Measurements from ENCODE around the gene WDR37.

WDR37 gene

DNA sequence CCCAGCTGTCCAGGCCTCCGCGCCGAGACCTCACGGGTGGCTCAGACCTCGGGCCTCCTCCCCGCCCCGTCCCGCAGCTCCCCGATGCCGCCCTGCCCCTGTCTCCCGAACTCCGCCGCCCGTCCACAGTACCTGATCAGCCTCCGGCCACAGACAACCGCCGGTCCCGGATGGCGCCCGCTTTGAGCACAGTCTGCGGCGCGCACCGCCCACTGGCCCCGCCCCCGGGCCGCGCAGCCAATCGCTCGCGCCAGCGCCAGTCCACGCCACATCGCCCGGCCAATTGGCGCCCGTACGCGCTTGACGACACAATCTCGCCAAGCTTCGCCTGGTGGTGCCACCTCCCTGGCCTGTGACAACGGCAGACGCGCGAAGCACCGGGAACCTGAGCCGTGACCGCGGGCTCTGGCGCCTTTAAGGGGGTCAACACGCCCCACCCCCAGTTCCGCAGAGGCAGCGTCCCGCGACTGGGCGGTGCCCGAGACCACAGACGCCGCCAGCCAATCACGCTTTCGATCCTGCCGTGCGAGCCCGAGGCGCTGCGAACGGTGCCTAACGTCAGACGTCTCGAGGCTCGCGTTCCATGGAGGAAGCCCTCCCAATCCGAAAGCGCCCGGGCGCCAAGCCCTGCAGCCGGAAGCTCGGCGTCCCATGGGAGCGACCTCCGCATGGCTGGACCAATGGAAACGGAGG, 7.3 kb upstream of the WDR37 start, which contains the start of gene IDI1 (continued):
- TF ChIP-seq ZSCAN23 (tag by site-specific recombination; IDR thresholded peaks at IDR 0.05): no peak; the same call in 1 of the 2 replicates
- no peak for TF ChIP-seq ZNF621 (tag by site-specific recombination; IDR thresholded peaks at IDR 0.05)
- TF ChIP-seq, protein P1, sequence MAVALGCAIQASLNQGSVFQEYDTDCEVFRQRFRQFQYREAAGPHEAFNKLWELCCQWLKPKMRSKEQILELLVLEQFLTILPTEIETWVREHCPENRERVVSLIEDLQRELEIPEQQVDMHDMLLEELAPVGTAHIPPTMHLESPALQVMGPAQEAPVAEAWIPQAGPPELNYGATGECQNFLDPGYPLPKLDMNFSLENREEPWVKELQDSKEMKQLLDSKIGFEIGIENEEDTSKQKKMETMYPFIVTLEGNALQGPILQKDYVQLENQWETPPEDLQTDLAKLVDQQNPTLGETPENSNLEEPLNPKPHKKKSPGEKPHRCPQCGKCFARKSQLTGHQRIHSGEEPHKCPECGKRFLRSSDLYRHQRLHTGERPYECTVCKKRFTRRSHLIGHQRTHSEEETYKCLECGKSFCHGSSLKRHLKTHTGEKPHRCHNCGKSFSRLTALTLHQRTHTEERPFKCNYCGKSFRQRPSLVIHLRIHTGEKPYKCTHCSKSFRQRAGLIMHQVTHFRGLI (tag by site-specific recombination; IDR thresholded peaks at IDR 0.05): peak; percentile 53
- TF ChIP-seq, protein P2, sequence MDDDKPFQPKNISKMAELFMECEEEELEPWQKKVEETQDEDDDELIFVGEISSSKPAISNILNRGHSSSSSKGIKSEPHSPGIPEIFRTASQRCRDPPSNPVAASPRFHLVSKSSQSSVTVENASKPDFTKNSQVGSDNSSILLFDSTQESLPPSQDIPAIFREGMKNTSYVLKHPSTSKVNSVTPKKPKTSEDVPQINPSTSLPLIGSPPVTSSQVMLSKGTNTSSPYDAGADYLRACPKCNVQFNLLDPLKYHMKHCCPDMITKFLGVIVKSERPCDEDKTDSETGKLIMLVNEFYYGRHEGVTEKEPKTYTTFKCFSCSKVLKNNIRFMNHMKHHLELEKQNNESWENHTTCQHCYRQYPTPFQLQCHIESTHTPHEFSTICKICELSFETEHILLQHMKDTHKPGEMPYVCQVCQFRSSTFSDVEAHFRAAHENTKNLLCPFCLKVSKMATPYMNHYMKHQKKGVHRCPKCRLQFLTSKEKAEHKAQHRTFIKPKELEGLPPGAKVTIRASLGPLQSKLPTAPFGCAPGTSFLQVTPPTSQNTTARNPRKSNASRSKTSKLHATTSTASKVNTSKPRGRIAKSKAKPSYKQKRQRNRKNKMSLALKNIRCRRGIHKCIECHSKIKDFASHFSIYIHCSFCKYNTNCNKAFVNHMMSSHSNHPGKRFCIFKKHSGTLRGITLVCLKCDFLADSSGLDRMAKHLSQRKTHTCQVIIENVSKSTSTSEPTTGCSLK (tag by site-specific recombination; IDR thresholded peaks at IDR 0.05): no peak
- no peak; the same call in 1 of the 2 replicates for TF ChIP-seq ZBTB48 (tag by site-specific recombination; IDR thresholded peaks at IDR 0.05)
- peak; percentile 81 for TF ChIP-seq KLF9 (tag by site-specific recombination; IDR thresholded peaks at IDR 0.05; ENCODE audit: low read depth)
- TF ChIP-seq ZNF629 (tag by site-specific recombination; IDR thresholded peaks at IDR 0.05): peak; percentile 97
- TF ChIP-seq, protein P3, sequence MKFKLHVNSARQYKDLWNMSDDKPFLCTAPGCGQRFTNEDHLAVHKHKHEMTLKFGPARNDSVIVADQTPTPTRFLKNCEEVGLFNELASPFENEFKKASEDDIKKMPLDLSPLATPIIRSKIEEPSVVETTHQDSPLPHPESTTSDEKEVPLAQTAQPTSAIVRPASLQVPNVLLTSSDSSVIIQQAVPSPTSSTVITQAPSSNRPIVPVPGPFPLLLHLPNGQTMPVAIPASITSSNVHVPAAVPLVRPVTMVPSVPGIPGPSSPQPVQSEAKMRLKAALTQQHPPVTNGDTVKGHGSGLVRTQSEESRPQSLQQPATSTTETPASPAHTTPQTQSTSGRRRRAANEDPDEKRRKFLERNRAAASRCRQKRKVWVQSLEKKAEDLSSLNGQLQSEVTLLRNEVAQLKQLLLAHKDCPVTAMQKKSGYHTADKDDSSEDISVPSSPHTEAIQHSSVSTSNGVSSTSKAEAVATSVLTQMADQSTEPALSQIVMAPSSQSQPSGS (tag by site-specific recombination; IDR thresholded peaks at IDR 0.05; ENCODE audit: low read depth): no peak
- TF ChIP-seq ZNF2 (tag by site-specific recombination; IDR thresholded peaks at IDR 0.05): peak; percentile 71
- no peak; the same call in 1 of the 2 replicates for TF ChIP-seq ZNF660 (tag by site-specific recombination; IDR thresholded peaks at IDR 0.05)
- peak; percentile 61 for TF ChIP-seq ZFP69B (tag by site-specific recombination; IDR thresholded peaks at IDR 0.05)
- no peak for TF ChIP-seq ZNF701 (tag by site-specific recombination; IDR thresholded peaks at IDR 0.05)
- TF ChIP-seq, protein P4, sequence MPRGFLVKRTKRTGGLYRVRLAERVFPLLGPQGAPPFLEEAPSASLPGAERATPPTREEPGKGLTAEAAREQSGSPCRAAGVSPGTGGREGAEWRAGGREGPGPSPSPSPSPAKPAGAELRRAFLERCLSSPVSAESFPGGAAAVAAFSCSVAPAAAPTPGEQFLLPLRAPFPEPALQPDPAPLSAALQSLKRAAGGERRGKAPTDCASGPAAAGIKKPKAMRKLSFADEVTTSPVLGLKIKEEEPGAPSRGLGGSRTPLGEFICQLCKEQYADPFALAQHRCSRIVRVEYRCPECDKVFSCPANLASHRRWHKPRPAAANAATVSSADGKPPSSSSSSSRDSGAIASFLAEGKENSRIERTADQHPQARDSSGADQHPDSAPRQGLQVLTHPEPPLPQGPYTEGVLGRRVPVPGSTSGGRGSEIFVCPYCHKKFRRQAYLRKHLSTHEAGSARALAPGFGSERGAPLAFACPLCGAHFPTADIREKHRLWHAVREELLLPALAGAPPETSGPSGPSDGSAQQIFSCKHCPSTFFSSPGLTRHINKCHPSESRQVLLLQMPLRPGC (tag by site-specific recombination; IDR thresholded peaks at IDR 0.05): 0 out of 2 replicates have a peak, but pooled peaks have one; percentile 31
- TF ChIP-seq, protein P5, sequence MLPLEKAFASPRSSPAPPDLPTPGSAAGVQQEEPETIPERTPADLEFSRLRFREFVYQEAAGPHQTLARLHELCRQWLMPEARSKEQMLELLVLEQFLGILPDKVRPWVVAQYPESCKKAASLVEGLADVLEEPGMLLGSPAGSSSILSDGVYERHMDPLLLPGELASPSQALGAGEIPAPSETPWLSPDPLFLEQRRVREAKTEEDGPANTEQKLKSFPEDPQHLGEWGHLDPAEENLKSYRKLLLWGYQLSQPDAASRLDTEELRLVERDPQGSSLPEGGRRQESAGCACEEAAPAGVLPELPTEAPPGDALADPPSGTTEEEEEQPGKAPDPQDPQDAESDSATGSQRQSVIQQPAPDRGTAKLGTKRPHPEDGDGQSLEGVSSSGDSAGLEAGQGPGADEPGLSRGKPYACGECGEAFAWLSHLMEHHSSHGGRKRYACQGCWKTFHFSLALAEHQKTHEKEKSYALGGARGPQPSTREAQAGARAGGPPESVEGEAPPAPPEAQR (tag by site-specific recombination; IDR thresholded peaks at IDR 0.05): no peak
- no peak for TF ChIP-seq HOXA7 (CRISPR knock-in tag; IDR thresholded peaks at IDR 0.05; ENCODE audit: borderline replicate concordance)
- TF ChIP-seq KLF7 (tag by site-specific recombination; IDR thresholded peaks at IDR 0.05; ENCODE audit: borderline replicate concordance): peak; percentile 73; the same call in 1 of the 2 replicates
- TF ChIP-seq, protein P6, sequence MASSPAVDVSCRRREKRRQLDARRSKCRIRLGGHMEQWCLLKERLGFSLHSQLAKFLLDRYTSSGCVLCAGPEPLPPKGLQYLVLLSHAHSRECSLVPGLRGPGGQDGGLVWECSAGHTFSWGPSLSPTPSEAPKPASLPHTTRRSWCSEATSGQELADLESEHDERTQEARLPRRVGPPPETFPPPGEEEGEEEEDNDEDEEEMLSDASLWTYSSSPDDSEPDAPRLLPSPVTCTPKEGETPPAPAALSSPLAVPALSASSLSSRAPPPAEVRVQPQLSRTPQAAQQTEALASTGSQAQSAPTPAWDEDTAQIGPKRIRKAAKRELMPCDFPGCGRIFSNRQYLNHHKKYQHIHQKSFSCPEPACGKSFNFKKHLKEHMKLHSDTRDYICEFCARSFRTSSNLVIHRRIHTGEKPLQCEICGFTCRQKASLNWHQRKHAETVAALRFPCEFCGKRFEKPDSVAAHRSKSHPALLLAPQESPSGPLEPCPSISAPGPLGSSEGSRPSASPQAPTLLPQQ (tag by site-specific recombination; IDR thresholded peaks at IDR 0.05): peak; percentile 83
- no peak; the same call in 1 of the 2 replicates for TF ChIP-seq FEZF1 (tag by site-specific recombination; IDR thresholded peaks at IDR 0.05)
- TF ChIP-seq ZEB2 (tag by site-specific recombination; IDR thresholded peaks at IDR 0.05): peak; percentile 99
- TF ChIP-seq ZNF544 (tag by site-specific recombination; IDR thresholded peaks at IDR 0.05): no peak
- TF ChIP-seq, protein P7, sequence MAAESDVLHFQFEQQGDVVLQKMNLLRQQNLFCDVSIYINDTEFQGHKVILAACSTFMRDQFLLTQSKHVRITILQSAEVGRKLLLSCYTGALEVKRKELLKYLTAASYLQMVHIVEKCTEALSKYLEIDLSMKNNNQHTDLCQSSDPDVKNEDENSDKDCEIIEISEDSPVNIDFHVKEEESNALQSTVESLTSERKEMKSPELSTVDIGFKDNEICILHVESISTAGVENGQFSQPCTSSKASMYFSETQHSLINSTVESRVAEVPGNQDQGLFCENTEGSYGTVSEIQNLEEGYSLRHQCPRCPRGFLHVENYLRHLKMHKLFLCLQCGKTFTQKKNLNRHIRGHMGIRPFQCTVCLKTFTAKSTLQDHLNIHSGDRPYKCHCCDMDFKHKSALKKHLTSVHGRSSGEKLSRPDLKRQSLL (tag by site-specific recombination; IDR thresholded peaks at IDR 0.05): peak; percentile 98
- TF ChIP-seq, protein P8, sequence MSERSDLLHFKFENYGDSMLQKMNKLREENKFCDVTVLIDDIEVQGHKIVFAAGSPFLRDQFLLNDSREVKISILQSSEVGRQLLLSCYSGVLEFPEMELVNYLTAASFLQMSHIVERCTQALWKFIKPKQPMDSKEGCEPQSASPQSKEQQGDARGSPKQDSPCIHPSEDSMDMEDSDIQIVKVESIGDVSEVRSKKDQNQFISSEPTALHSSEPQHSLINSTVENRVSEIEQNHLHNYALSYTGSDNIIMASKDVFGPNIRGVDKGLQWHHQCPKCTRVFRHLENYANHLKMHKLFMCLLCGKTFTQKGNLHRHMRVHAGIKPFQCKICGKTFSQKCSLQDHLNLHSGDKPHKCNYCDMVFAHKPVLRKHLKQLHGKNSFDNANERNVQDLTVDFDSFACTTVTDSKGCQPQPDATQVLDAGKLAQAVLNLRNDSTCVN (tag by site-specific recombination; optimal IDR thresholded peaks at IDR 0.05): peak; percentile 98
- TF ChIP-seq ZNF561 (tag by site-specific recombination; IDR thresholded peaks at IDR 0.05; ENCODE audit: borderline replicate concordance): no peak
- TF ChIP-seq, protein P9, sequence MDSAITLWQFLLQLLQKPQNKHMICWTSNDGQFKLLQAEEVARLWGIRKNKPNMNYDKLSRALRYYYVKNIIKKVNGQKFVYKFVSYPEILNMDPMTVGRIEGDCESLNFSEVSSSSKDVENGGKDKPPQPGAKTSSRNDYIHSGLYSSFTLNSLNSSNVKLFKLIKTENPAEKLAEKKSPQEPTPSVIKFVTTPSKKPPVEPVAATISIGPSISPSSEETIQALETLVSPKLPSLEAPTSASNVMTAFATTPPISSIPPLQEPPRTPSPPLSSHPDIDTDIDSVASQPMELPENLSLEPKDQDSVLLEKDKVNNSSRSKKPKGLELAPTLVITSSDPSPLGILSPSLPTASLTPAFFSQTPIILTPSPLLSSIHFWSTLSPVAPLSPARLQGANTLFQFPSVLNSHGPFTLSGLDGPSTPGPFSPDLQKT (IDR thresholded peaks at IDR 0.05; ENCODE audit: borderline replicate concordance, low read depth, low read length): no peak; the same call in 1 of the 2 replicates

Measured in HEK293 (cell line).